Lung microvascular endothelial cell (primary cell): Measurements from ENCODE around the gene CLIC3. TPM values are rescaled to one million over a fixed set of nuclear protein-coding genes. Genes with fewer than 3 reads are reported as not detected.

Experiments used
- DNase-seq, 2 donors: peaks; one replicate each; pipeline versions ENCODE4 v3.0.0 to v3.0.0-alpha.2; 2010; ENCODE audit warnings: low read depth in 2 of 2
- total RNA-seq: library from RNA; depleted of rRNA; stranded (reverse); fragments of >200 nt; gene quantifications from 2 replicates; pipeline ENCODE4 v1.2.1, GENCODE V29; 2014

The CLIC3 gene
- total RNA-seq, 1 donor from 2014 or later, result not detected

GRCh38 chr9:137000177-137000930 lies 4.0 kb upstream of the CLIC3 start:
- peak in 1 of 2 donors; percentile 45 for DNase-seq

DNA sequence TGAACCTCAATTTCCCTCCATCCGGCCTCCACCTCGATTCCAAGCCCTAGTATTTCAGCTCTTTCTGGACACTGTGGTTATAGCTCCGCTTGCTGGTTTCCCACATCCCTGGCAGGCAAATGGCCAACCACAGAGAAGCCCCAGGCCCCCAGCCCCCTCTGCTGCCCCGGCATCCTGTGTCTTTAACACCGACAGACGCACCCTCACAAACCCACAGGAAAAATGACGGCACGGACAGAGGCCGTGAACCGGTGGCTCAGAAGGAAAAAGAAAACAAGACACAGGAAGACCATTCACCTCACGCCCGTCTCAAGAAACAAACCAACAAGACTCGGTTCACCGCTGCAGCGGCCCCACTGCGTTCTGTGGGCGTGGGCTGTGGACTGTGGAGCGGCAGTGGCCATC lies 1.5 kb upstream of the CLIC3 start:
- peak; percentile 49 to 74 for DNase-seq

DNA sequence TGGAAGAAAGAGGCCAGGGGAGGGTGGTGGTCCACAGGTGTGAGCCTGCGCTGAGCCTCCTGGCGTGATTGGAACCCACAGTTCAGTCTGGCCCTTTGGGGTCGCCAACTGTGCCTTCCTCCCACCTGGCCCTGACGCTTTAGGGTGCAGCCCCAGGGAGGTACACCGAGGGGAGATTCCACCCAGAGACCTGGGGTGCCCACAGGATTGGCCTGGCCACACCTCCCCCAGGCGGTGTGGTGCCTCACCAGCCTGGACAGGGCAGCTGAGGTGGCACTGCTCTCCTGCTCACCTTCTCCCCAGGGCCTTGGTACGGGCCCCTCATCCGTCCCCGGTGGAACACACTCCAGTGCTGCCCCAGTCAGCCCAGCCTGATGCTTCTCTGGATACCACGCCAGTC lies 1.0 kb upstream of the CLIC3 start:
- no peak for DNase-seq

DNA sequence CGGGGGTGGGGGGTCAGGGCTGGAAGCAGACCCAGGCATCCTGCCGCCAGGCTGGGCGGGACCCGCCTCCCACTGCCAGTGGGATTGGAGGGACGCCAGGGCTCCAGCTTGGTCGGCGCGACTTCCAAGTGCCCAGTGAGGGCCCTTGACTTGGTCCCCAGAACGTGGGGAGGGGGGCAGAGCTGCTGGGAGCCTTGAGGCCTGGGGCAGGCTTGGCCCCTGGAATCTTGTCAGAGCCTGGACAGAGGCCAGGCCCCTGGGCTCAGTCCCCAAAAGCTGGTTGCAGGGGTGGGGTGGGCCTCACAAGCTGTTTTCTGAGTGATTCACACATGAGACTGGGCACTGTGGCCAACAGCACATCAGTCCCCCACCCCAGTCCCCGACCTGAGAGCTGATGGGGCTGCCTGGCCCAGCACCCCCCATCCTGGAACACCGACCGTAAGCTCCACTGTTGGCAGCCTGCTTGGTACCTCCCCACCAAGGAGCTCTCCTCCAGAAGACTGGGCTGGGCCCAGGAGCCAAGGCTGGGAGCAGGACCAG lies 526 bp downstream of the CLIC3 start:
- DNase-seq, result no peak

DNA sequence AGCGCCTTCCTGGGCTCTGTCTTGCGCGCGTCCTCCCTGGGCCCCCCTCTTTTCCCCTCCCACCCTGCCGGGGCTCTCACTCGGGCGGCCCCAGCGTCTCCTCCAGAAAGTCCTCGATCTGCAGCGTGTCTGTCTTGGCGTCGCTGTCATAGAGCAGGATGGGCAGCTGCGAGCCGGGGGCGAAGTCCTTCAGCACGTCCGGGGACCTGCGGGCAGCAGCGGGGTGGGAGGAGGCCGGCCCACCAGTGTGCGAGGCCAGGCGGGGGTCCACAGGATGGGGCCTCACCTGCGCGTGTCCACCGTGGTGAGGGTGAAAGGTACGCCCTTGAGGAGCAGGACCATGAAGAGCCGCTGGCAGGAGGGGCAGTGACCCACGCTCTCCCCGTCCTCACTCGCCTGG lies 1.0 kb downstream of the CLIC3 start:
- no peak for DNase-seq

GRCh38 chr9:136994888-136995230 lies 1.5 kb downstream of the CLIC3 start:
- DNase-seq, result peak in 1 of 2 donors; percentile 58

DNA sequence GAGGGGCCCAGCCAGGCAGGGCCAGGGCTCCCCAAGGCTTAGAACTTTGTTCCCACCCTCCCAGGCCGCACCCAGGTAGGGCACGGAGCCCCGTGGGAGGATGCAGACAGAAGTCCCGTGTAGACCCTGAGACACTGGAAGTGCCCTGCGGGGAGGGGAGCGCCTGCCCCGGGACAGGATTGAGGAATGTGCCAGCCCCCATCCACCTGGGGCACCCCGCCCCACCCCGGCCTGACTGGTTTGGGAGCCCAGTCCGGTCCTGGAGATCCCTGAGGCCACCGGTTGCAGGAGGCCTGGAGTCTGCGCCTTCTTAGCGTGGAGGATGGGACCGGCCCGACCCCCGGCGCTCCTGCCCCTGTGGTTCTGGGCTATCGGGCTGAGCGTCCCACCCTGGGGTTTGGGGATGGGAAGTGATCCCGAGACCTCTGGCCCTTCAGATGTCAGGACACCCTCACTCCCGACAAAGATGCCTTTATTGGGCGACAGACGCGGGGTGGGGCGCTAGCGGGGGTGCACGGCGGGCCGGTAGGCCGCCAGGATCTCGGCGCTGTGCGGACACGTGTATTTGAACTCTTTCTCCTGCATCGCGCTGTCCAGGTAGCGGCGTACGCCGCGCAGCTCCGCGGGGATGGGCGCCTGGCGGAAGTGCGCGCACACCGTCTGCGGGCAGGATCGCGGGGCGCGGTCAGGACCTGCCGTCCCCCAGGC lies 2.0 kb downstream of the CLIC3 start:
- DNase-seq, result no peak

DNA sequence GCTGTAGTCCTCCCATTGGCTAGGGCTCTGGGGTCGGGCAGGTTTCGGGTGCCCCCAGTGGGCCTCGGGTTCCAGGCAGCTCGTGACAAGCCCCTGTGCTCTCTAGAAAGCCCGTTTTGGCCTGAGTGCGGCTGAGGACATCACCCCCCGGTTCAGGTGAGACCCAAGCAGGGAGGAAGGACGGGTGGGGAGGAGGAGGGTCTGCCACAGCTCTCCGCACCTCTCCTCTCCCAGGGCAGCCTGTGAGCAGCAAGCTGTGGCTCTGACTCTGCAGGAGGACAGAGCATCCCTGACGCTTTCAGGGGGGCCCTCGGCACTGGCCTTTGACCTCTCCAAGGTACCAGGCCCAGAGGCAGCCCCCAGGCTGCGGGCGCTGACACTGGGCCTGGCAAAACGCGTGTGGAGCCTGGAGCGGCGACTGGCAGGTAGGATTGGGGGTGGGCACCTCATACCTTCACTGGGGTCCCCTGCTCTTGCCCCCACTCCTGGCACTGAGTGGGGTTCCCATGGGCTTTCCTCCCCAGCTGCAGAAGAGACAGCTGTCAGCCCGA lies 3.5 kb downstream of the CLIC3 start:
- DNase-seq, result no peak

GRCh38 chr9:136991993-136992818 lies 4.2 kb downstream of the CLIC3 start, which contains the start of gene PAXX:
TSS of gene PAXX (plus strand) at chr9:136992422. CDS start at chr9:136992444, 22 bp downstream.
- DNase-seq, result peak; percentile 93 to 94

GRCh38 chr9:136990242-136990911 lies 6.0 kb downstream of the CLIC3 start:
- DNase-seq, result peak in 1 of 2 donors; percentile 68

DNA sequence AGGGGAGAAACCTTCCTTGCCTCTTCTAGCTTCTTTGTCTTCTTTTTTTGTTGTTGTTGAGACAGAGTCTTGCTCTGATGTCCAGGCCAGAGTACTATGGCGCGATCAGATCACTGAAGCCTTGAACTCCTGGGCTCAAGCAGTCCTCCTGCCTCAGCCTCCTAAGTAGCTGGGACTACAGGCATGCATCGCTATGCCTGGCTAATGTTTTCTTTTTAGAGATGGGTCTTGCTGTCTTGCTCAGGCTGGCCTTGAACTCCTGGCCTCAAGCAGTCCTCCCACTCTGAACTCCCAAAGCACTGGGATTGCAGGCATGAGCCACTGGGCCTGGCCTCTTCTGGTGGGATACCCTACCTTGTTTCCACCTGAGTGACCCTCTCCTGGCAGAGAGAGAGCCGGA lies 7.5 kb downstream of the CLIC3 start:
- DNase-seq, result no peak

DNA sequence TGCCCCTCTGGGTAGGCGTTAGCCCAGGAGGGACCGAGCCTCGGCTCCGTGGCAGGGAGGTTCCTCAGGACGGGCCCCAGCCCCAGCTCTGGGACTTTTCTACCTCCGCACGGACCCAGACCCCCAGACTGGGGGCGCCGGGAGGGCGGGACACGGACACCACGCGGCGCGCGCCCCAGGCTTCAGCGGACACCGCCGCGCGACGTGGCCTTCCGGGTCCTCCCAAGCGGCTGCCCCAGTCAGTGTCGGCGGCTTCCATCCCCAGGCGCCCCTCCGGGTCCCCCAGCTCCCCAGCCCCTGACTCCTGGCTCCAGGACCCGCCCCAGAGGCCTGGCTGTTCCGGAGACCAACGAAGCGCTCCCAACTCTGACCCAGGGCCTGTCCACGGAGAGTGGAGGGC lies 10.5 kb downstream of the CLIC3 start:
- no peak for DNase-seq

GRCh38 chr9:136985027-136985602 lies 11.3 kb downstream of the CLIC3 start:
- DNase-seq, result no peak

DNA sequence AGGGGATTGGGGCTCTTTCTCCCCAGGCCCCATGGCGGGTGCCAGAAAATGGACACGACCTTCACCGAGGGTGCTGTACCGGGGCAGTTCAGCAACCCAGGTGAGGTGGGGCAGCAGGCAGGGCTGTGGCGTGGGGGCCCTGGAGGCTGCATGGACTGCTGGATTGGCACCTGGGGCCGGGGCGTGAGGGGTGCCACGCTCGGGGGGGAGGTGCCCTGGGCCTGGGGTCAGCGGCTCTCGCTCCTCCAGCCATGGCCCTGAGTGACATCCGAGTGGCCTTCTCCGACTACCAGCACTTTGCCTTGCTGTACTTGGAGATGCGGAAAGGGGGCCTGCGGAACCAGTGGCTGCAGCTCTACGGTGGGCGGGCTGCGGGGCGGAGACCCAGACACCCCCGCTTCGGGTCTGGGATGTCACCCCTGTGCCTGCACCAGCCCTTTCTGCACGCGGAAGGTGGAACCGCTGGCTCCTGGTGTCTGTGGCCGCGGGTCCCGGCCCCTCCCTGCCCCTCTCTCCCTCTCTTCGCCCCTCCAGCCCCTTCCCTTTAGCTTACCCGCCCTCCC lies 11.8 kb downstream of the CLIC3 start:
- DNase-seq, result no peak

- no peak for DNase-seq
Measured at GRCh38 chr9:136983656-136984314, 12.6 kb downstream of the CLIC3 start.

GRCh38 chr9:136983167-136983566 lies 13.2 kb downstream of the CLIC3 start:
- no peak for DNase-seq

- no peak for DNase-seq
Measured at GRCh38 chr9:136982232-136983051, 13.9 kb downstream of the CLIC3 start, which contains the start of gene LCNL1. TSS of gene LCNL1 (plus strand) at chr9:136982993. CDS start at chr9:136983587, 594 bp downstream.

GRCh38 chr9:136981588-136982231 lies 14.7 kb downstream of the CLIC3 start:
- DNase-seq, result peak; percentile 52 to 87
